NCI-H2107 treated with DMSO at 0.1 percent for 48 hours (cell line): Measurements from ENCODE around the gene BTBD17.

Source experiments
- DNase-seq: peaks from one replicate; lab custom pipeline; 2025; ENCODE audit not compliant: unreplicated experiment; lab: John Stamatoyannopoulos, UW

BTBD17 gene

DNA sequence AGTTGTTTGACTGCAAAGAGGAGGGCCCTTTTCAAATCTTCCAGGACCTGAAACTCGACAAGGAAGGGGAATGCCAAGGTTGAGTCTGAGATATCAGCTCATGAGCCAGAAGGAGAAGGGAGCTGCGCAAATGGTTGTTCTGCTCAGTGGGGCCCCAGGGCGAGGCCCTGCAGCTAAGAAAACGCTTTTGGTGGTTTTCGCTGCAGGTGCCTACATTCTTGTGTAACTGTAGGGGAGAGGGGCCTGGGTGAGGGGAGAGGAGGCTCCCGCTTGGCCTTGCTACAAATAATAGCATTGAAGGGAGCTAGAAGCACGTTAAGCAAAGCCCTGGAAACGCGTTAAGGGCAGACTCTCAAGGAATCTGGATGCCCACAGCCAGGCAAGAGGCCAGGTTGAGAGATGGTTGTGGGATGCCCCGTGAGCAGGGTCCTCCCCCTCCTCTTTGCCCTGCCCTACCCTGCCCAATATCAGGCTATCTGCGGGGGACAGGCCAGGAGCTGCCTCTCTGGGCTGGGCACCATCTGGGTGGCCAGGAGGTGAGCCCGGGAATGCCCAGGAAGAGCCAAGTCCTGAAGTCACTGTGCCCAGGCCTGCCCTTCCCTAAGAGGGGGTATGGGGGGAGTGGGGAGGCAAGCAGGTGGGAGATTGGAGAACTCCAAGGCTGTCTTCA is 27.6 kb upstream of the BTBD17 start:
- no peak for DNase-seq

GRCh38 chr17:74387365-74388218 is 25.9 kb upstream of the BTBD17 start:
- DNase-seq, result no peak

DNA sequence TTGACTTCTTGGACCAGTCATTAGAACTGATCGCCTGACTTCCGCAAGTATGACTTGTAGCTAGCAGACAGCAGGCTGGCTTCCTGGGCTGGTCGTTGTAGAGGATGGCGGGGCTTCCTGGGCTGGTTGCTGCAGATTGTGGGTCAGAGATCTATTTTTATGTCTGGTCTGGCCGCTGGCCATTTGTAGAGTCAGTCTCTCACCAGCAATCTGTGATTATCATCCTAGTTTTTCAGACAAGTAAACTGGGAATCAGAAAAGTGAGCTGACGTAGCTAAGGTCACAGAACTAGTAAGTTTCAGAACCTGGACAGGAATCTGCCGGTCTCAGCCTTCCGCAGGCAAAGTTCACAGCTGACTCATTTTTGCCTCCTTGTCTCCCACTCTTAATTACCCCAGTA is 24.7 kb upstream of the BTBD17 start:
- no peak for DNase-seq

DNA sequence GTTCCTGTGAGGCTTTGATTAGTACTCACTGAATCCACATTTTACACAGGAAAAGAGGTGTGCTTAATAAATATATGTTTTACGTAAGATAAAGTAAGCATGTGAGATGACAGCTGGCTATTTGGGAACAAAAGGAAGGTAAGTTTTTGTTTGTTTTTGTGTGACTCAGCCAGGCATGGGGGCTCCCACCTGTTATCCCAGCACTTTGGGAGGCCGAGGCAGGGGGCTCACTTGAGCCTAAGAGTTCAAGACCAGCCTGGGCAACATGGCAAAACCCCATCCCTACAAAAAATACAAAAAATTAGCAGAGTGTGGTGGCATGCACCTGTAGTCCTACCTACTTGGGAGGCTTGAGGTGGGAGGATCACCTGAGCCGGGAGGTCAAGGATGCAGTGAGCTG is 23.5 kb upstream of the BTBD17 start:
- no peak for DNase-seq

- DNase-seq, result no peak
Measured at GRCh38 chr17:74383141-74383540, 21.5 kb upstream of the BTBD17 start.

DNA sequence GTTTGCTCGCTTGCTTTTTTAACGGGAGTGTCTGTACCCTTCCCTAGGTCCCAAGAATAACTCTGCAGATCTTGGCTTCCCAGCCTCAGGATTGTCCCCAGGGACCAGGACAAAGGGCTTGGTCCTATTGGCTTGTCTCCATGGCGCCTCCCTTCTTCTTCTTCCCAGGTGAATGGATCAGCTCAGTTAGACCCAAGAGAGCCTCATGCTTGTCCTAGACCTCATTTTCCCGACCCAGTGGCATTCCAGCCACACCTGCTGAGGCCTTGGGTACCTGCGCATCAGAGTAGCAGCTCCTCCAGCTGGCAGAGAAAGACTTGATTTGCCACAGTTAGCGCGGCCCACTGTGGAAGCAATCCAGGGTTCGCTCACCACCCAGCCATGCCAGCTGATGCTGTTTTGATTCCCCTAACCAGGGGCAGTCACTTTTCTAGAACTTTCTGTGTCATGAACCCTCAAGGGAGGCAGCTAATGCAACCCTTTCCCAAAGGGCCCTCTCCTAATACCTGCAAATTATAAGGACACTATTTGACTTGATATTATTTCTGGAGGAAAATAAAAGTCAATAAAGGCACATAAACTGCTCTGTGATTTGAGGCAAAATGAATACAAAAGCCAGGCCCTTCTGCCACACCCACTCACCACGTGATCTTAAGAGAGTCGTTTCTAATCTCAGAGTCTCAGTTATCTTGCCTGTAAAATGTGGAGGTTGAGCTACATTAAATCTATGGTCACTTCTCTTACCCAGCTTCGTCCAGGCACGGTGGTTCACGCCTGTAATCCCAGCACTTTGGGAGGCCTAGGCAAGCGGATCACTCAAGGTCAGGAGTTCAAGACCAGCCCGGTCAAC is 19.5 kb upstream of the BTBD17 start:
- DNase-seq, result no peak

- peak; percentile 80 for DNase-seq
Measured at GRCh38 chr17:74380086-74380958, 18.7 kb upstream of the BTBD17 start.

GRCh38 chr17:74379495-74380085 is 17.9 kb upstream of the BTBD17 start:
- DNase-seq, result peak; percentile 74

DNA sequence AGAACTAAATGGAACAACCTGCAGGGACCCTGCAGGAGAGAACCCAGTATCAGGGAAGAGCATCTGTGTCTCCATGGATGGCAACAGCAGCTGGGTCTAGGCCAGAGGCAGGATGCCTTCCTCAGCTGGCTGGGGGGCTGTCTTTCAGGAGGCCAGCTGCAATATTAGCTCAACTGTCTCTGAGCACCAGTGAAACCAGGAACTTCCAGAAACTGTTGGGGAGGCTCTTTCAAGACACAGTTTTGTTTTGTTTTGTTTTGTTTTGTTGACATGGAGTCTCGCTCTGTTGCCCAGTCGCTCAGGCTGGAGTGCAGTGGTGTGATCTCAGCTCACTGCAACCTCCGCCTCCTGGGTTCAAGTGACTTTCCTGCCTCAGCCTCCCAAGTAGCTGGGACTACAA is 13.2 kb upstream of the BTBD17 start:
- DNase-seq, result no peak

- no peak for DNase-seq
Measured at GRCh38 chr17:74373838-74374606, 12.4 kb upstream of the BTBD17 start.

DNA sequence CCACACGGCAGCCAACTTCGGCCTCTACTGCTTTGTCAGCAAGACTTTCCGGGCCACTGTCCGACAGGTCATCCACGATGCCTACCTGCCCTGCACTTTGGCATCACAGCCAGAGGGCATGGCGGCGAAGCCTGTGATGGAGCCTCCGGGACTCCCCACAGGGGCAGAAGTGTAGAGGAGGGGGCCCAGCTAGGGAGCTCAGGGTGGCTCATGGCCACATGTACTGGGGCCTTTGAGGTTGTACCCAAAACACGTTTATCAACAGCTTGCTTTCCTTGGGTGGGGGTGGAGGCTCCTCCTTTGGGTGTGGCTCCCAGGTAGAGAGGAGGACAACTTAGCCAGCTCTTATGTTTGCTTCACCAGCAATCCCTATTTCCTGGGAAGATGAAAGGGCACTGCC is 10.8 kb upstream of the BTBD17 start:
- DNase-seq, result no peak

DNA sequence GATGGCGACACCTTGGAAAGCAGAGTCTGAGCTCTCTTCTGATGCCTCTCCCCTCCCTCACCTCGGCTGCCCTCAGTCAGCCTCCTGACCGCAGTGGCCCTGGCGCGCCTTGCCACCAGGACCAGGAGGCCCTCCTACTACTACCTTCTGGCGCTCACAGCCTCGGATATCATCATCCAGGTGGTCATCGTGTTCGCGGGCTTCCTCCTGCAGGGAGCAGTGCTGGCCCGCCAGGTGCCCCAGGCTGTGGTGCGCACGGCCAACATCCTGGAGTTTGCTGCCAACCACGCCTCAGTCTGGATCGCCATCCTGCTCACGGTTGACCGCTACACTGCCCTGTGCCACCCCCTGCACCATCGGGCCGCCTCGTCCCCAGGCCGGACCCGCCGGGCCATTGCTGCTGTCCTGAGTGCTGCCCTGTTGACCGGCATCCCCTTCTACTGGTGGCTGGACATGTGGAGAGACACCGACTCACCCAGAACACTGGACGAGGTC is 10.0 kb upstream of the BTBD17 start:
- DNase-seq, result no peak

DNA sequence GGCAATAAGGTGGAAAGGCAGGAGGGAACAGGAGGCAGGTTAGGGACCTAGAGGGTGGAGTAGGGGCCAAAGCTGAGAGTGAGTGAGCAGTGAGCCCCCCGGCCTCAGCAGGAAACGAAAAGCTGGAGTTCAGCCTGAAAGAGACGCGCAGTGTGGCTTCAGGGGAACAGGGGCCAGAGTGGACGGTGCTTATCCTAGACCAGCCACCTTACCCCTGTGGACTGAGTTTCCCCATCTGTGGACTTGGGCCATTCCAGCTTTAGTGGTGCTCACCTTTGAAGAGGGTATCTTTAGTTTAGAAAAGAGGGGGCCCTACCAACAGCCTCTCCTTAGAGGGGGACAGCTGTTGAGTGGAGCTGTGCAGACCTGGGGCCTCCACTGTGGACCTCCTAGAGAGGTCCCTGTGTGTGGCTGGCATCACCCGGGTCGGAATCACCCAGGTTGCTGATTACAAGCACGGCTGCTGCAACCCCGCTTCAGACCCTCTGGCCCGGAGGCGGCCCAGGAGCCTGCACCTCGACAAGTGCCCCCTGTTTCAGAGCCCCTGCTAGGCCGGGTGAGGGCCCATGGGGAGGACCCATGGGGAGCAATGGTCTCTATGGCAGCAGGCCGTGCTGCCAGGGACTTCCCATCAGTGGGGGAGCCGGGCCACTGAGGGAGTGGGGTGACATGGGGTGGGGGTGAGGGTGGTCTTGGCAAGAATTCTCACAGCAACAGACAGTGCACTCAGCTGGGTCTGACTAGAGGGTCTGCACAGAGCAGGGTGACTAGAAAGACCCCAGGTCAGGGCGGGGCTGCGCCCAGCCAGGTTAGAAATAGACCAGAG is 8.2 kb upstream of the BTBD17 start:
- DNase-seq, result no peak

DNA sequence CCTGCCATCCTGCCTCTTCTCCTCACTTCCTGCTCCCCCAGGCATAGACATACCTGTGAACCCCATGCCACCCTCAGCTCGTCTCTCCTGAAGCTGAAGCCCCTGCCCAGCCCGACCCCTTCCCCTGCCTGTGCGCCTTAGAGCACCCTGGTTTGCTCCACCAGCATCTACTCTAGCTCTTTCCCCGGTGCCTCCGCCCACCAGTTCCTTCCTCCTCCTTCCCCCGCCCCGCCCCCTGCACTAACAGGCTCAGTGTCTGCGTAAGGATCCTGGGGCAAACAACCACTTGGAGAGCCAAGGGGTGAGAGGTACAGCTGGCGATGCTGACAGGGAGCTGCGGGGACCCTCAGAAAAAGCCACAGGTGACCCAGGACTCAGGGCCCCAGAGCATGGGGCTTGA is 7.6 kb upstream of the BTBD17 start:
- DNase-seq, result no peak

DNA sequence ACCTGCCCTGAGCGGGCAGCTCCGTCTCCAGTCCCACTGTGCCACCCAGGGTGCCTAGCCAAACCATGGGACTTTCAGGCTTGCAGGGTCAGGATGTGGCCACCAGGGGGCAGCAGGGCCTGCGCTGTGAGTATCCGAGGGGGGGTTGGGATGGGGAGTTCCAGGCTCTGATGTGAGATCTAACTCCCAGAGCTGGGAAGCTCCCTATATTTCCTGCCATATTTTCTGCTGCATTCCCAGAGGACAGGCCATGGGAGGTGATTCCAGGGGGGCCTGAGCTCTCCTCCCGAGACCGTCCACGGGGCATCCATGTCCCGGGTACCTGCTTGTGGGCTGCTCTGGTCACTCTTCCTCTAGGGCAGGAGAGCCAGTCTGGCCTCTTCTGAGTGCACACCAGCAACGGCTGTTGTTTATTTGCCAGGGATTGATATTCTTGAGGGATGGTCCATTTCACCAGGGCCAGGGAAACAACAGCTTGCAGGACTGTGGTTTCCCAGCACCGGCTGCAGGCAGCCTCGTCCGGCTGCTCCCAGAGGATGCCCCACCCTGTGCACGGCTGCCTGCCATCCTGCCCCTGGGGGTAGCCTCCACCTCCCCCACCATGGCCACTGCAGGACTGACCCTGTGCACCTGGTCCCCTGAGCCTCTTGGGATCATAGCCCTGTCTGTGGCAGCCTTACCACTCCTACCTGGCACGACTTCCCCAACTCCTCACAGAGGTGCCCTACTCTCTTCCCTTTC is 6.8 kb upstream of the BTBD17 start:
- DNase-seq, result peak; percentile 42

GRCh38 chr17:74367206-74367605 is 5.5 kb upstream of the BTBD17 start, which contains the start of gene GPR142:
Gene GPR142, plus strand, starts transcription at chr17:74367506. Its CDS starts 2,035 bp downstream, at chr17:74369541.
- no peak for DNase-seq

- DNase-seq, result peak; percentile 73
Measured at GRCh38 chr17:74362810-74363498, 1.3 kb upstream of the BTBD17 start.
